PC-9 (cell line): ENCODE data around the gene IL31. TPM values are rescaled to one million over a fixed set of nuclear protein-coding genes. Genes with fewer than 3 reads are reported as not detected.

Experiments used
- BruUV-seq: library from RNA; stranded (reverse); fragments of 400-500 nt; replicated peaks from 2 replicates; lab custom pipeline; 2021; lab: Mats Ljungman, UMichigan
- CTCF ChIA-PET: fragments of 300-600 bp; sonication (Branson Sonifier 250); formaldehyde crosslinking; loops from one replicate; lab custom pipeline; 2022; ENCODE audit warnings: antibody characterized with exemption; lab: Charles Lee
- POLR2A ChIA-PET: fragments of 300-600 bp; sonication (Branson Sonifier 250); formaldehyde crosslinking; loops from one replicate; lab custom pipeline; 2022; ENCODE audit warnings: antibody characterized with exemption; ENCODE audit not compliant: unreplicated experiment; lab: Charles Lee
- DNase-seq, 2 experiments: peaks; one replicate each; pipeline versions ENCODE4 v3.0.0 to v3.0.0-alpha.2; 2015 to 2022; ENCODE audit warnings: mixed read lengths in 1 of 2
- H2AFZ ChIP-seq: fragments of 200-600 bp; sonication (generic); 2 replicates; pipeline ENCODE4 v1.8.1; 2017; ENCODE audit warnings: antibody characterized with exemption
- H3F3A ChIP-seq: fragments of 200-600 bp; sonication (generic); 2 replicates; pipeline ENCODE4 v1.8.1; 2017; ENCODE audit warnings: antibody characterized with exemption, mild to moderate bottlenecking, low read depth; ENCODE audit not compliant: insufficient read depth
- H3K27ac ChIP-seq: fragments of 200-600 bp; sonication (generic); 2 replicates; pipeline ENCODE4 v1.6.1; 2016; ENCODE audit warnings: mixed run types
- H3K27me3 ChIP-seq: fragments of 200-600 bp; sonication (generic); 2 replicates; pipeline ENCODE4 v1.6.1; 2016; ENCODE audit warnings: low read depth, mixed run types; ENCODE audit not compliant: insufficient read depth
- H3K36me3 ChIP-seq: fragments of 200-600 bp; sonication (generic); 2 replicates; pipeline ENCODE4 v1.6.1; 2016; ENCODE audit warnings: low read depth, mixed run types
- H3K4me1 ChIP-seq: fragments of 200-600 bp; sonication (generic); replicated peaks from 2 replicates; pipeline ENCODE4 v1.6.1; 2016; ENCODE audit warnings: mixed run types; ENCODE audit not compliant: insufficient read depth
- H3K4me2 ChIP-seq: fragments of 200-600 bp; sonication (generic); 2 replicates; pipeline ENCODE4 v1.6.1; 2017; ENCODE audit warnings: mixed run types
- H3K4me3 ChIP-seq: fragments of 200-600 bp; sonication (generic); 2 replicates; pipeline ENCODE4 v1.6.1; 2016; ENCODE audit warnings: mixed run types
- H3K79me2 ChIP-seq: fragments of 200-600 bp; sonication (generic); 2 replicates; pipeline ENCODE4 v1.6.1; 2017; ENCODE audit warnings: low read depth, mixed run types
- H3K9me2 ChIP-seq: fragments of 200-600 bp; sonication (generic); 2 replicates; pipeline ENCODE4 v1.8.1; 2017; ENCODE audit warnings: mild to moderate bottlenecking; ENCODE audit not compliant: insufficient read depth
- H3K9me3 ChIP-seq: fragments of 200-600 bp; sonication (generic); 2 replicates; pipeline ENCODE4 v1.8.1; 2016; ENCODE audit warnings: low read depth; ENCODE audit not compliant: insufficient read depth
- H4K20me1 ChIP-seq: fragments of 200-600 bp; sonication (generic); 2 replicates; pipeline ENCODE4 v1.8.1; 2017; ENCODE audit not compliant: insufficient read depth
- EZH2 ChIP-seq: fragments of 200-600 bp; sonication (generic); IDR thresholded peaks from 2 replicates; pipeline ENCODE4 v1.8.0; 2017; ENCODE audit warnings: antibody characterized with exemption, low read depth
- intact Hi-C: fragments of 100-400 bp; cut with micrococcal nuclease; formaldehyde crosslinking; loops from one replicate; pipeline ENCODE4 v1.10.0; 2022; ENCODE audit not compliant: unreplicated experiment
- total RNA-seq: library from RNA; stranded (reverse); gene quantifications from 2 replicates; pipeline ENCODE4 v1.2.3, GENCODE V29; 2021
- TF ChIP-seq, protein P1 (sequence below): fragments of 200-600 bp; sonication (generic); conservative IDR thresholded peaks from 2 replicates; pipeline ENCODE4 v1.6.1; 2017; ENCODE audit warnings: mixed run types, antibody characterized with exemption, mild to moderate bottlenecking, moderate library complexity

IL31 gene
- total RNA-seq, 1 experiment from 2014 or later, result not detected

DNA sequence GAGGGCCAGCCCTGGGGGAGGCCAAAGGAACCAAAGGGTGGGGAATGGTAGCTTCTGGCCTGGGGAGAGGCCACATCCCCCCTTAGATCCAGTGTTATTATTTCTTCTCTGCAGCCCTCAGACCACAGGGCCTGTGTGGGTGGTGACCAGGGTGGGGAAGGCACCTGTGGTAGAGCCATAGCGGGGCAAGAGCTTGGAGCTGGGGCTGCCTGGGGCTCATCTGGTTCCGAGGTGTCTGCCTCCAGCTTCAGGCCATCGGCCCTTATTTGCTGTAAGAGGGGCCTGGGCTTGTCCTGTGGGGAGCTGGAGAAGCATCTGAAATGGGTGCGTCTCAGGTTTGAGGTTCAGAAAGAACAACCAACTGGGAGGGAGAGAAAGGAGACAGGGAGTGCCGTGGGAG, 27.4 kb upstream of the IL31 start:
- POLR2A ChIA-PET, result no interaction called here
- TF ChIP-seq, protein P1, sequence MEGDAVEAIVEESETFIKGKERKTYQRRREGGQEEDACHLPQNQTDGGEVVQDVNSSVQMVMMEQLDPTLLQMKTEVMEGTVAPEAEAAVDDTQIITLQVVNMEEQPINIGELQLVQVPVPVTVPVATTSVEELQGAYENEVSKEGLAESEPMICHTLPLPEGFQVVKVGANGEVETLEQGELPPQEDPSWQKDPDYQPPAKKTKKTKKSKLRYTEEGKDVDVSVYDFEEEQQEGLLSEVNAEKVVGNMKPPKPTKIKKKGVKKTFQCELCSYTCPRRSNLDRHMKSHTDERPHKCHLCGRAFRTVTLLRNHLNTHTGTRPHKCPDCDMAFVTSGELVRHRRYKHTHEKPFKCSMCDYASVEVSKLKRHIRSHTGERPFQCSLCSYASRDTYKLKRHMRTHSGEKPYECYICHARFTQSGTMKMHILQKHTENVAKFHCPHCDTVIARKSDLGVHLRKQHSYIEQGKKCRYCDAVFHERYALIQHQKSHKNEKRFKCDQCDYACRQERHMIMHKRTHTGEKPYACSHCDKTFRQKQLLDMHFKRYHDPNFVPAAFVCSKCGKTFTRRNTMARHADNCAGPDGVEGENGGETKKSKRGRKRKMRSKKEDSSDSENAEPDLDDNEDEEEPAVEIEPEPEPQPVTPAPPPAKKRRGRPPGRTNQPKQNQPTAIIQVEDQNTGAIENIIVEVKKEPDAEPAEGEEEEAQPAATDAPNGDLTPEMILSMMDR, result no peak
- TF ChIP-seq EZH2, result no peak
- no TSS peak for BruUV-seq

DNA sequence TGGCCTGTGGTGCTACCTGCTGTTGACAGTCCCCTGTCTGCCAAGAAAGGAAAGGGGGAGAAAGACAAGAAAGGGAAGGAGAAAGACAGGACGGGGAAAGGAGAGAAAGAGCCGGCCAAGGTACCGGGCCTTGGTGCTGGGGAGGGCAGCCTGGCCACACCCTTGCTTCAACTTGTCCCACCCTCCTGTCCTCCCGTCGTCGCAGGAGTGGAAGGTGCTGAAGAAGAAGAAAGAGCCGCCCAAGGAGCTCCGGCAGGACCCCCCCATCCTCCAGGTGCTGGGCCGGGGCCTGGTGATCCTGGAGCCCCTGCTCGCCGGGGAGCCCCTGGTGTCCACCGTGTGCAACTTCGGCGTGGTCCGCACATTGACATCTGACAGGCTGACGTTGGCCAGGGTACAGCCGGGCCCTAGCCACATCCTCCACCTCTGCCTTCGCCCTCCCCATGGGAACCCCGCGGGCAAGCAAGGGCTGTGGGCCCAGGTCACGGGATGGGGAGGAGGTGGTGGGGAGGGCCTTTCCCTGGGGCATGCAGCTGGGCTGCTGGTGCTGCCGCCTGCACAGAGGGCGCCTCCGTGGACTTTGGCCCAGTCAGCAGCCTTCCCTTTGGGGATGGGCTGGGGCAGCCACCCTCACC, 26.6 kb upstream of the IL31 start:
- no peaks in the 10 kb centered on the region for H4K20me1 ChIP-seq
- H3K79me2 ChIP-seq, result no peaks in the 10 kb centered on the region
- POLR2A ChIA-PET, result no interaction called here
- H3K4me2 ChIP-seq, result no peak overlapping the region
- no peaks in the 10 kb centered on the region for H3K27me3 ChIP-seq
- H2AFZ ChIP-seq, result no peak overlapping the region
- no TSS peak for BruUV-seq
- H3F3A ChIP-seq, result peaks cover 13% of the 10 kb centered on the region; the same call in 1 of the 2 replicates
- peaks cover 12% of the 10 kb centered on the region for H3K4me1 ChIP-seq
- CTCF ChIA-PET, result no interaction called here
- H3K27ac ChIP-seq, result no peak overlapping the region
- H3K9me2 ChIP-seq, result no peaks in the 10 kb centered on the region
- H3K4me3 ChIP-seq, result no peak overlapping the region
- DNase-seq, result no peak
- no peaks in the 10 kb centered on the region for H3K36me3 ChIP-seq
- TF ChIP-seq, protein P1, result no peak
- TF ChIP-seq EZH2, result no peak
- intact Hi-C loops, result no loop called here
- H3K9me3 ChIP-seq, result no peaks in the 10 kb centered on the region; the same call in 1 of the 2 replicates

More for the DNA sequence above, 27.4 kb upstream of the IL31 start:
- H3K4me1 ChIP-seq, result peaks cover 12% of the 10 kb centered on the region
- H3K4me3 ChIP-seq, result no peak overlapping the region
- no peaks in the 10 kb centered on the region for H3K9me3 ChIP-seq
- no peaks in the 10 kb centered on the region for H3K79me2 ChIP-seq
- H3K36me3 ChIP-seq, result no peaks in the 10 kb centered on the region
- DNase-seq, result no peak
- no peaks in the 10 kb centered on the region for H3K27me3 ChIP-seq
- no peak overlapping the region for H2AFZ ChIP-seq
- H3K9me2 ChIP-seq, result no peaks in the 10 kb centered on the region
- no peaks in the 10 kb centered on the region for H4K20me1 ChIP-seq
- no peak overlapping the region for H3K4me2 ChIP-seq
- CTCF ChIA-PET, result no interaction called here
- intact Hi-C loops, result no loop called here
- no peak overlapping the region for H3K27ac ChIP-seq
- peaks cover 20% of the 10 kb centered on the region; the same call in 1 of the 2 replicates for H3F3A ChIP-seq

GRCh38 chr12:122199484-122200355, 25.7 kb upstream of the IL31 start:
- TF ChIP-seq, protein P1, result no peak
- TF ChIP-seq EZH2, result no peak
- Histone ChIP-seq H3K79me2 (no peaks in the 10 kb centered on the region), H2AFZ (no peak overlapping the region), H3K9me3 (peaks cover 4% of the 10 kb centered on the region; the same call in 1 of the 2 replicates), H3K4me1 (peaks cover 12% of the 10 kb centered on the region), H3K27me3 (no peaks in the 10 kb centered on the region), H3F3A (peaks cover 3% of the 10 kb centered on the region; the same call in 1 of the 2 replicates), H3K36me3 (no peaks in the 10 kb centered on the region), H3K4me2 (no peak overlapping the region), H3K4me3 (no peak overlapping the region), H3K9me2 (no peaks in the 10 kb centered on the region), H4K20me1 (no peaks in the 10 kb centered on the region), H3K27ac (no peak overlapping the region)
- intact Hi-C loops, result loop anchor here (2.0 kb wide), 1 partner anchor 69 kb away; no protein-coding TSS in a partner anchor
- no peak for DNase-seq
- BruUV-seq, result no TSS peak
- CTCF ChIA-PET, result no interaction called here
- POLR2A ChIA-PET, result interaction anchor here (0.6 kb wide), 1 partner anchor 73 kb away, joined by 3 read pairs; no protein-coding TSS in a partner anchor
